Smooth muscle cell (in vitro differentiated cells): ENCODE results near the gene TLX2. TPM values are rescaled to one million over a fixed set of nuclear protein-coding genes. Genes with fewer than 3 reads are reported as not detected.

Experiments used
- DNase-seq: peaks from one replicate; lab custom pipeline; 2025; ENCODE audit not compliant: unreplicated experiment; lab: John Stamatoyannopoulos, UW
- H2AFZ ChIP-seq: fragments of 200-600 bp; sonication (generic); 2 replicates; pipeline ENCODE4 v1.6.0; 2016; ENCODE audit warnings: antibody characterized with exemption, low read depth, mild to moderate bottlenecking
- H3F3A ChIP-seq: fragments of 200-600 bp; sonication (generic); 2 replicates; pipeline ENCODE4 v1.6.0; 2017; ENCODE audit warnings: antibody characterized with exemption, low read depth
- H3K27ac ChIP-seq: fragments of 200-600 bp; sonication (generic); 2 replicates; pipeline ENCODE4 v1.5.1; 2016; ENCODE audit warnings: low read depth, mild to moderate bottlenecking
- H3K27me3 ChIP-seq: fragments of 200-600 bp; sonication (generic); 2 replicates; pipeline ENCODE4 v1.6.1; 2016; ENCODE audit warnings: low read depth, mild to moderate bottlenecking
- H3K36me3 ChIP-seq: fragments of 200-600 bp; sonication (generic); 2 replicates; pipeline ENCODE4 v1.5.1; 2016; ENCODE audit warnings: low read depth
- H3K4me1 ChIP-seq: fragments of 200-600 bp; sonication (generic); 2 replicates; pipeline ENCODE4 v1.5.1; 2016; ENCODE audit warnings: low read depth
- H3K4me2 ChIP-seq: fragments of 200-600 bp; sonication (generic); 2 replicates; pipeline ENCODE4 v1.6.0; 2016; ENCODE audit warnings: mild to moderate bottlenecking
- H3K4me3 ChIP-seq: fragments of 200-600 bp; sonication (generic); 2 replicates; pipeline ENCODE4 v1.5.1; 2016; ENCODE audit warnings: mild to moderate bottlenecking
- H3K79me2 ChIP-seq: fragments of 200-600 bp; sonication (generic); 2 replicates; pipeline ENCODE4 v1.6.0; 2016; ENCODE audit warnings: low read depth, mild to moderate bottlenecking
- H3K9ac ChIP-seq: fragments of 200-600 bp; sonication (generic); 2 replicates; pipeline ENCODE4 v1.6.0; 2016; ENCODE audit warnings: low read depth
- H3K9me3 ChIP-seq: fragments of 200-600 bp; sonication (generic); replicated peaks from 2 replicates; pipeline ENCODE4 v1.5.1; 2016; ENCODE audit warnings: low read depth
- H4K20me1 ChIP-seq: fragments of 200-600 bp; sonication (generic); 2 replicates; pipeline ENCODE4 v1.6.0; 2016; ENCODE audit warnings: low read depth
- CTCF ChIP-seq: fragments of 200-600 bp; sonication (generic); IDR thresholded peaks from 2 replicates; pipeline ENCODE4 v1.5.1; 2017; ENCODE audit warnings: borderline replicate concordance, mild to moderate bottlenecking, antibody characterized with exemption; ENCODE audit not compliant: insufficient read depth, poor library complexity, severe bottlenecking
- WGBS: methylation state at CpG from one replicate; pipeline ENCODE4 v1.1.7; 2016; ENCODE audit warnings: low lambda C conversion rate; 5-methylcytosine and 5-hydroxymethylcytosine counted together
- polyA plus RNA-seq: library from polyadenylated mRNA; unstranded; fragments of >200 nt; fragmentation: Nextera tagmentation; extraction: Ambion mirVana; gene quantifications from 2 replicates; pipeline ENCODE4 v1.2.1, GENCODE V29; 2016
- total RNA-seq: library from RNA; depleted of rRNA; stranded (reverse); fragments of >200 nt; gene quantifications from 2 replicates; pipeline ENCODE4 v1.2.3, GENCODE V29; 2014

TLX2 gene
- total and polyA plus RNA-seq, 2 experiments from 2014 or later = not detected

- H3K9me3 ChIP-seq = no peaks in the 10 kb centered on the region
These were observed 14.5 kb downstream of the TLX2 start for GRCh38 chr2:74528600-74529356.

GRCh38 chr2:74529357-74530238, 15.3 kb downstream of the TLX2 start, which contains the start of the genes AUP1 and HTRA2:
TSS of gene AUP1 (minus strand) at chr2:74529706. CDS start at chr2:74529629, 77 bp downstream.
TSS of gene HTRA2 (plus strand) at chr2:74529933. CDS start at chr2:74530007, 74 bp downstream.
- peaks cover 28% of the 10 kb centered on the region for H3K79me2 ChIP-seq
- H3K27ac ChIP-seq = peak within 1 kb of the TSS; percentile 71
- peak within 1 kb of the TSS; percentile 89 for H3K9ac ChIP-seq
- no peaks in the 10 kb centered on the region for H3K9me3 ChIP-seq
- 1% methylated on average over 85 of the region's 87 CpGs for WGBS
- H4K20me1 ChIP-seq = peaks cover 11% of the 10 kb centered on the region
- H3K4me2 ChIP-seq = peak within 1 kb of the TSS; percentile 99
- H3K36me3 ChIP-seq = no peaks in the 10 kb centered on the region
- peak within 1 kb of the TSS; percentile 69 for H2AFZ ChIP-seq
- H3K27me3 ChIP-seq = no peaks in the 10 kb centered on the region
- peaks cover 11% of the 10 kb centered on the region for H3K4me1 ChIP-seq
- peak; percentile 87 for DNase-seq
- H3K4me3 ChIP-seq = peak within 1 kb of the TSS; percentile 88
- peaks cover 20% of the 10 kb centered on the region for H3F3A ChIP-seq
- TF ChIP-seq CTCF = no peak

More at GRCh38 chr2:74528600-74529356, 14.5 kb downstream of the TLX2 start:
- DNase-seq = no peak
- Histone ChIP-seq H3K27ac (peak overlapping the region; percentile 71), H3K4me1 (peaks cover 11% of the 10 kb centered on the region), H2AFZ (peak overlapping the region; percentile 69), H3K36me3 (no peaks in the 10 kb centered on the region), H3K27me3 (no peaks in the 10 kb centered on the region), H3F3A (peaks cover 16% of the 10 kb centered on the region), H4K20me1 (peaks cover 11% of the 10 kb centered on the region), H3K79me2 (peaks cover 28% of the 10 kb centered on the region), H3K9ac (peak overlapping the region; percentile 89), H3K4me2 (peak overlapping the region; percentile 99), H3K4me3 (peak overlapping the region; percentile 88)
- no peak for TF ChIP-seq CTCF
- 18% methylated on average over 29 of the region's 29 CpGs for WGBS

GRCh38 chr2:74530239-74531187, 16.3 kb downstream of the TLX2 start:
- DNase-seq = no peak
- Histone ChIP-seq H3K36me3 (no peaks in the 10 kb centered on the region), H3K4me2 (peak overlapping the region; percentile 99), H3K9ac (peak overlapping the region; percentile 89), H2AFZ (peak overlapping the region; percentile 69), H3K4me1 (peaks cover 11% of the 10 kb centered on the region), H3F3A (peaks cover 20% of the 10 kb centered on the region), H3K9me3 (no peaks in the 10 kb centered on the region), H3K4me3 (peak overlapping the region; percentile 88), H3K27ac (peak overlapping the region; percentile 71), H3K27me3 (no peaks in the 10 kb centered on the region), H4K20me1 (peaks cover 11% of the 10 kb centered on the region), H3K79me2 (peaks cover 28% of the 10 kb centered on the region)
- TF ChIP-seq CTCF = no peak
- WGBS = 11% methylated on average over 40 of the region's 54 CpGs
